HepG2 (cell line): ENCODE measurements around the gene ECHDC1. TPM values are rescaled to one million over a fixed set of nuclear protein-coding genes. Genes with fewer than 3 reads are reported as not detected.

Experiments used
- ATF1 ChIP-seq: IDR thresholded peaks from 2 replicates; pipeline ENCODE4 v1.6.1; 2016; ENCODE audit warnings: mild to moderate bottlenecking, control low read depth
- CHD2 ChIP-seq: IDR thresholded peaks from 2 replicates; pipeline ENCODE4 v1.6.1; 2011; ENCODE audit warnings: low read depth, low read length, improper control_type of control experiment
- HDAC6 ChIP-seq: fragments of 200-600 bp; sonication (generic); IDR thresholded peaks from 2 replicates; pipeline ENCODE4 v1.7.0; 2017; ENCODE audit warnings: mild to moderate bottlenecking, antibody characterized with exemption, low read length, low read depth
- KDM5B ChIP-seq: sonication (generic); formaldehyde crosslinking; IDR thresholded peaks from 2 replicates; pipeline ENCODE4 v1.4.0; 2020; ENCODE audit warnings: missing genetic modification reagents, mild to moderate bottlenecking, borderline replicate concordance
- PTBP1 ChIP-seq: fragments of 200-400 bp; formaldehyde crosslinking; IDR thresholded peaks from 2 replicates; pipeline ENCODE4 v1.6.1; 2018; ENCODE audit warnings: low read length, low read depth; ENCODE audit not compliant: poor library complexity, severe bottlenecking
- SNAI1 ChIP-seq: sonication (generic); formaldehyde crosslinking; IDR thresholded peaks from 2 replicates; pipeline ENCODE4 v1.5.0; 2020; ENCODE audit warnings: mild to moderate bottlenecking, missing genetic modification reagents, borderline replicate concordance
- ZNF777 ChIP-seq: sonication (generic); formaldehyde crosslinking; IDR thresholded peaks from 2 replicates; pipeline ENCODE4 v1.4.0; 2020; ENCODE audit warnings: missing genetic modification reagents
- ZNF790 ChIP-seq: sonication (generic); formaldehyde crosslinking; IDR thresholded peaks from 2 replicates; pipeline ENCODE4 v1.8.0; 2022; ENCODE audit warnings: missing genetic modification reagents, mild to moderate bottlenecking, borderline replicate concordance
- polyA plus RNA-seq, 8 experiments: library from polyadenylated mRNA; depleted of rRNA in 3 of 8; stranded (reverse) in 7 of 8; unstranded in 1 of 8; fragments of >200 nt; fragmentation: Illumina TruSeq in 4 of 8; extraction: Trizol in 4 of 8; gene quantifications; 2 replicates each; pipeline versions ENCODE4 v1.2.1 to v1.2.3, GENCODE V29; 2011 to 2016; ENCODE audit warnings: low read depth in 4 of 8, missing spikeins in 1 of 8, mixed read lengths in 1 of 8; ENCODE audit not compliant: insufficient read depth in 1 of 8
- total RNA-seq, 5 experiments: library from RNA; depleted of rRNA; stranded (reverse); fragments of >200 nt; fragmentation: Illumina TruSeq; extraction: Trizol; gene quantifications; 2 replicates each; pipeline ENCODE4 v1.2.3, GENCODE V29; 2016; ENCODE audit warnings: low read depth in 1 of 5
- TF ChIP-seq, protein P1 (sequence below): sonication (generic); formaldehyde crosslinking; IDR thresholded peaks from 2 replicates; pipeline ENCODE4 v1.4.0; 2020; ENCODE audit warnings: mild to moderate bottlenecking, missing genetic modification reagents
- TF ChIP-seq, protein P2 (sequence below): IDR thresholded peaks from 2 replicates; pipeline ENCODE4 v1.6.1; 2016; ENCODE audit warnings: low read depth, control low read depth
- TF ChIP-seq, protein P3 (sequence below): sonication (generic); formaldehyde crosslinking; IDR thresholded peaks from 2 replicates; pipeline ENCODE4 v1.4.0; 2020; ENCODE audit warnings: missing genetic modification reagents, mild to moderate bottlenecking, borderline replicate concordance
- TF ChIP-seq, protein P4 (sequence below): IDR thresholded peaks from 2 replicates; pipeline ENCODE4 v1.6.1; 2016
- TF ChIP-seq, protein P5 (sequence below): sonication (generic); formaldehyde crosslinking; IDR thresholded peaks from 2 replicates; pipeline ENCODE4 v1.4.0; 2020; ENCODE audit warnings: missing genetic modification reagents, borderline replicate concordance

Gene ECHDC1
- total and polyA plus RNA-seq, 2 of the 13 experiments (the other 11 are each of a cell fraction or from before 2014, with no cell fraction given) = 32.8 to 98.1 TPM

DNA sequence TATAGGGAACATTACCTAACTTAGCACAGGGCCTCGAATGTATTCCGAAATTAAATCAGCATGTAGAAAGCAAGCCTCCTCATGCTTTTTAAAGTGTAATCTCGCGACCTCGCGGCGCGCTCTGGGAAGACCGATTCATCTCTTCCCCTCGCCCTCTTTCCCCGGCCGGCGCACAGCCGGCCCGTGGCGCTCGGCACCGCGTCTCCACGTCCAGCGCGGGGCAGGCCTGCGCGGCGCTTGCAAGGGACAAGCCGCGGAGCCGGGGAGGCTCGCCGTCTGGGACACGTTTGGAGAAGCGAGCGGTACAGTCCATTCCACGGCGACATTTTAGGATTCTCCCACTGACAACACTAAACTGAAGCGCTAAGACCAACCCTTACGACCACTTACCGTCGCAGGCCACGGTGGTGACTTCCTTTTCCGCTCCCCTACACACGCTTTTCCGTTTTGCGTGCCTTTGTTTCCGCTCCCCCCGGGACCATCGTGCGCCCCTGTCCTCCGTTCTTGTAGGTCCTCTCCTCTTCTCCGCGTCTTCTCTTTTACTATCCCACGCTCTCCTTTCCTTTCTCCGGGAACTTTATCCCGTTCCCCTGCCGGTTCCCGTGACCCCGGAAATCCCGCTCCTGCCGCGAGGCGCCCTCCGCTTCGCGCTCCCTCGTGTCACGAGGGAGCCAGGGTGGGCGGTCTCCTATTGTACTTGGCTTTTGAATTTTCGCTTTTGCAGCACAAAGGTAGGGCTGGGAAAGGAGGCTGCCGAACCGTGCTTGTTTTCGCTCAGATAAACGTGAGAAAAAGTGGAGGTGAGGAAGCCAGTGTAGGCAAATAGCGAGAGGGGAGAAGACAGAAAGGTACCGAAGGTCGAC is at the start of gene ECHDC1 (continued):
- TF ChIP-seq, protein P1, sequence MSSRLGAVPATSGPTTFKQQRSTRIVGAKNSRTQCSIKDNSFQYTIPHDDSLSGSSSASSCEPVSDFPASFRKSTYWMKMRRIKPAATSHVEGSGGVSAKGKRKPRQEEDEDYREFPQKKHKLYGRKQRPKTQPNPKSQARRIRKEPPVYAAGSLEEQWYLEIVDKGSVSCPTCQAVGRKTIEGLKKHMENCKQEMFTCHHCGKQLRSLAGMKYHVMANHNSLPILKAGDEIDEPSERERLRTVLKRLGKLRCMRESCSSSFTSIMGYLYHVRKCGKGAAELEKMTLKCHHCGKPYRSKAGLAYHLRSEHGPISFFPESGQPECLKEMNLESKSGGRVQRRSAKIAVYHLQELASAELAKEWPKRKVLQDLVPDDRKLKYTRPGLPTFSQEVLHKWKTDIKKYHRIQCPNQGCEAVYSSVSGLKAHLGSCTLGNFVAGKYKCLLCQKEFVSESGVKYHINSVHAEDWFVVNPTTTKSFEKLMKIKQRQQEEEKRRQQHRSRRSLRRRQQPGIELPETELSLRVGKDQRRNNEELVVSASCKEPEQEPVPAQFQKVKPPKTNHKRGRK (CRISPR knock-in tag) = no peak; the same call in 1 of the 2 replicates
- TF ChIP-seq, protein P2, sequence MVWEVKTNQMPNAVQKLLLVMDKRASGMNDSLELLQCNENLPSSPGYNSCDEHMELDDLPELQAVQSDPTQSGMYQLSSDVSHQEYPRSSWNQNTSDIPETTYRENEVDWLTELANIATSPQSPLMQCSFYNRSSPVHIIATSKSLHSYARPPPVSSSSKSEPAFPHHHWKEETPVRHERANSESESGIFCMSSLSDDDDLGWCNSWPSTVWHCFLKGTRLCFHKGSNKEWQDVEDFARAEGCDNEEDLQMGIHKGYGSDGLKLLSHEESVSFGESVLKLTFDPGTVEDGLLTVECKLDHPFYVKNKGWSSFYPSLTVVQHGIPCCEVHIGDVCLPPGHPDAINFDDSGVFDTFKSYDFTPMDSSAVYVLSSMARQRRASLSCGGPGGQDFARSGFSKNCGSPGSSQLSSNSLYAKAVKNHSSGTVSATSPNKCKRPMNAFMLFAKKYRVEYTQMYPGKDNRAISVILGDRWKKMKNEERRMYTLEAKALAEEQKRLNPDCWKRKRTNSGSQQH (CRISPR knock-in tag) = peak; percentile 53; the same call in 1 of the 2 replicates
- TF ChIP-seq KDM5B (CRISPR knock-in tag) (peak; percentile 99), ATF1 (peak; percentile 89), HDAC6 (no peak), CHD2 (peak; percentile 87), ZNF790 (CRISPR knock-in tag) (peak; percentile 93; the same call in 1 of the 2 replicates), ZNF777 (CRISPR knock-in tag) (peak; percentile 86), SNAI1 (CRISPR knock-in tag) (peak; percentile 58), PTBP1 (no peak)
- TF ChIP-seq, protein P3, sequence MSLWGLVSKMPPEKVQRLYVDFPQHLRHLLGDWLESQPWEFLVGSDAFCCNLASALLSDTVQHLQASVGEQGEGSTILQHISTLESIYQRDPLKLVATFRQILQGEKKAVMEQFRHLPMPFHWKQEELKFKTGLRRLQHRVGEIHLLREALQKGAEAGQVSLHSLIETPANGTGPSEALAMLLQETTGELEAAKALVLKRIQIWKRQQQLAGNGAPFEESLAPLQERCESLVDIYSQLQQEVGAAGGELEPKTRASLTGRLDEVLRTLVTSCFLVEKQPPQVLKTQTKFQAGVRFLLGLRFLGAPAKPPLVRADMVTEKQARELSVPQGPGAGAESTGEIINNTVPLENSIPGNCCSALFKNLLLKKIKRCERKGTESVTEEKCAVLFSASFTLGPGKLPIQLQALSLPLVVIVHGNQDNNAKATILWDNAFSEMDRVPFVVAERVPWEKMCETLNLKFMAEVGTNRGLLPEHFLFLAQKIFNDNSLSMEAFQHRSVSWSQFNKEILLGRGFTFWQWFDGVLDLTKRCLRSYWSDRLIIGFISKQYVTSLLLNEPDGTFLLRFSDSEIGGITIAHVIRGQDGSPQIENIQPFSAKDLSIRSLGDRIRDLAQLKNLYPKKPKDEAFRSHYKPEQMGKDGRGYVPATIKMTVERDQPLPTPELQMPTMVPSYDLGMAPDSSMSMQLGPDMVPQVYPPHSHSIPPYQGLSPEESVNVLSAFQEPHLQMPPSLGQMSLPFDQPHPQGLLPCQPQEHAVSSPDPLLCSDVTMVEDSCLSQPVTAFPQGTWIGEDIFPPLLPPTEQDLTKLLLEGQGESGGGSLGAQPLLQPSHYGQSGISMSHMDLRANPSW (CRISPR knock-in tag) = no peak
- TF ChIP-seq, protein P4, sequence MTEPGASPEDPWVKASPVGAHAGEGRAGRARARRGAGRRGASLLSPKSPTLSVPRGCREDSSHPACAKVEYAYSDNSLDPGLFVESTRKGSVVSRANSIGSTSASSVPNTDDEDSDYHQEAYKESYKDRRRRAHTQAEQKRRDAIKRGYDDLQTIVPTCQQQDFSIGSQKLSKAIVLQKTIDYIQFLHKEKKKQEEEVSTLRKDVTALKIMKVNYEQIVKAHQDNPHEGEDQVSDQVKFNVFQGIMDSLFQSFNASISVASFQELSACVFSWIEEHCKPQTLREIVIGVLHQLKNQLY = peak; percentile 52
- TF ChIP-seq, protein P5, sequence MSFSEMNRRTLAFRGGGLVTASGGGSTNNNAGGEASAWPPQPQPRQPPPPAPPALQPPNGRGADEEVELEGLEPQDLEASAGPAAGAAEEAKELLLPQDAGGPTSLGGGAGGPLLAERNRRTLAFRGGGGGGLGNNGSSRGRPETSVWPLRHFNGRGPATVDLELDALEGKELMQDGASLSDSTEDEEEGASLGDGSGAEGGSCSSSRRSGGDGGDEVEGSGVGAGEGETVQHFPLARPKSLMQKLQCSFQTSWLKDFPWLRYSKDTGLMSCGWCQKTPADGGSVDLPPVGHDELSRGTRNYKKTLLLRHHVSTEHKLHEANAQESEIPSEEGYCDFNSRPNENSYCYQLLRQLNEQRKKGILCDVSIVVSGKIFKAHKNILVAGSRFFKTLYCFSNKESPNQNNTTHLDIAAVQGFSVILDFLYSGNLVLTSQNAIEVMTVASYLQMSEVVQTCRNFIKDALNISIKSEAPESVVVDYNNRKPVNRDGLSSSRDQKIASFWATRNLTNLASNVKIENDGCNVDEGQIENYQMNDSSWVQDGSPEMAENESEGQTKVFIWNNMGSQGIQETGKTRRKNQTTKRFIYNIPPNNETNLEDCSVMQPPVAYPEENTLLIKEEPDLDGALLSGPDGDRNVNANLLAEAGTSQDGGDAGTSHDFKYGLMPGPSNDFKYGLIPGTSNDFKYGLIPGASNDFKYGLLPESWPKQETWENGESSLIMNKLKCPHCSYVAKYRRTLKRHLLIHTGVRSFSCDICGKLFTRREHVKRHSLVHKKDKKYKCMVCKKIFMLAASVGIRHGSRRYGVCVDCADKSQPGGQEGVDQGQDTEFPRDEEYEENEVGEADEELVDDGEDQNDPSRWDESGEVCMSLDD (CRISPR knock-in tag) = peak; percentile 23; the same call in 1 of the 2 replicates
